ENCODE data around the gene DNAJB1.
"Not testable (repeated sequence)": the region's sequence is repeated elsewhere in the genome, so short reads cannot be mapped to it uniquely, and the experiment has no call there.

Gene DNAJB1

DNA sequence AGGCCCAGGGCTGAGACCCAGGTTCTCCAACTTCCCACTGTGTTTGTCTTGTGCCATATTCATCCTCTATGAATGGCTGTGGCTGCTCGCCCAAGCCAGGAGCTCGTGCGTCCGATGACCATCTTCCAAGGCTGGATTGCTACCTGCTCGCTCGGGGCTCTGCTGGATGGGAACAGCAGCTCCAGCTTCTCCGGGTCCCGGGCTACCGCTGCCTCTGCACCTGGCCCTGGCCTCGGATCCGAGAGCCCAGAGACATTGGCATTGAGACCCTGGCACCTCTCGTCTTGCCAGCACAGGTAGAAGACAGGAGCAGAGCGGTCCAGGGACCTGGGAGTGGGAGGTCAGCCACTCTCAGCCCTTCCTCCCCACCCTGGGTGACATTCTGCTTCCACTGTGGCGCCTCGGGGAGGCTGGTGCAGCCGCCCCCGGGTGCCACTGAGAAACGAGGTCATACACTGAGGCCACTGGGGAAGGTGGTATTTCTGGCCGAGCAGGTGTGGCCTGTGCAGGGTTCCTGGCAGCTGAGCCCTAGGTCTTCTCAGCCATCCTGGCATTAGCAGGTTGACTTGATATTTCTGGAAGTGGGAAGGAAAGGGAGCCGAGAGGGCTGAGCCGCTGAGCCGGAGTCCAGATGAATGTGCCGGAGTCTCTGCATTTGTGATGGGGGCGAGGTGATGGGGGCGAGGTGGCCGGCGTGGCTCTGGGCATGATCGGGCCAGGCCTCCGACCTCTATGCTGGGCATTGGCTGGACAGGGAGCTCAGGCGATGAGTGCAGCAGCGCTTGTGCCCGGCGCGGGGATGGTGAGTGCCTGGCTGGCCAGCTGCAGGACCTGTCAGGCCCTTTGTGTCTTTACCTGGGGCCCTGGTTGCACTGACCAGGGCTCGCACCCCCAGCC lies 35.1 kb upstream of the DNAJB1 start:
- DNase-seq (ENCODE audit: low spot score), result no peak

GRCh38 chr19:14552006-14552360 lies 33.8 kb upstream of the DNAJB1 start:
- not testable (repeated sequence) for DNase-seq (ENCODE audit: low spot score)

DNA sequence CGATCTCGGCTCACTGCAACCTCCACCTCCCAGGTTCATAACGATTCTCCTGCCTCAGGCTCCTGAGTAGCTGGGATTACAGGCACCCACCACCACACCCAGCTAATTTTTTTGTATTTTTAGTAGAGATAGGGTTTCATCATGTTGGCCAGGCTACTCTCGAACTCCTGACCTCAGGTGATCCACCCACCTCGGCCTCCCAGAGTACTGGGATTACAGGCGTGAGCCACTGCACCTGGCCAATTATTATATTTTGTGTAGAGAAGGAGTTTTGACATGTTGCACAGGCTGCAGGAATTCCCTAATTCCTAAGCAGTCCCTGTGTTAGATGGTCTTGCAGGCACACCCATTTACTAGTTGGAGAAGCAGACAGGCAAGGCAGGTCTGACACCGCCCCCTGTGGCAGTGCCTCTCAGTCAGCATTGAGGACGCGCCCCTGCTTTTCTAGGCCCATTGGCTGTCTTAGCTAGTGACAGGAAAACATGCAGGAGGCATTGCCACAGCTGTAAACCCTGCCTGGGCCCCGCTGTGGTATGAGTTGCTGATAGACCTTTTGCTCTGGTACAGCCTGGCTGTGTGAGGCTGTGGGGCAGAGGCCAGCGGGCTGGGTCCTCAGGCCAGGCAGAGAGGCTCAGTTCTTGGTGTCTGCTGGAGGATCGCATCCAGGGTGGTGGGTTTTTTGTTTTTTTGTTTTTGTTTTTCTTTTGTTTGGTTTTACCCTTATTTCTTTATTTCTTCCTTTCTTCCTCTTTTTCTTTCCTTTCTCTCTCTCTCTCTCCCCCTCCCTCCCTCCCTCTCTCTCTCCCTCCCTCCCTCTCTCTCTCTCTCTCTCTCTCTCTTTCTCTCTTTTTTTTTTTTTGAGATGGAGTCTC lies 33.2 kb upstream of the DNAJB1 start:
- not testable (repeated sequence) for DNase-seq (ENCODE audit: low spot score)

DNA sequence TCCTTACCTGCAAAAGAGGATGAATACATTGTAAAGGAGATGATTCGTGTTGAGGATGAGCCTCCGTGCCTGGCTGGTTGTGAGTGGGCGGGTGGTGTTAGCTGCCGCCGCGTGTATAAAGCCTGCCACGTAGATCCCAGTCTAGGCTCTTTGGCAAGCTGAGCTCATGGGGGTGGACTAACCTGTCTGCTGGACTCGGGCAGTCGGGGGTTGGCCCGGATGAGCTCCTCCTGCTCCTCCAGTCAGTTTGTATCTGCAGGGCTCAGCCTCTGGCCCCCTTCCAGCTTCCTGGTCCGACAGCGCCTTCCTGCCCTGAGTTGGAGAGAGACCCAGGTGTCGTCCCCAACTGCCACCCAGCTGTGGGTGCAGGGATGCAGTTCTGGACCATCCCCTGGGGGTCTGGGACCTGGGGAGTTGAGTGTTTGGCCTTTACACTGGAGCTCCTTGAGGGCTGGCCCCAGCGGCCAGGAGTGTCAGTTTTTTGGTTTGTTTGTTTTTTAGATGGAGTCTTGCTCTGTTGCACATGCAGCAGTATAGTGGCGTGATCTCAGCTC lies 32.1 kb upstream of the DNAJB1 start:
- DNase-seq (ENCODE audit: low spot score), result no peak

- no peak for DNase-seq (ENCODE audit: low spot score)
Observed at GRCh38 chr19:14545716-14546082, 27.5 kb upstream of the DNAJB1 start.

DNA sequence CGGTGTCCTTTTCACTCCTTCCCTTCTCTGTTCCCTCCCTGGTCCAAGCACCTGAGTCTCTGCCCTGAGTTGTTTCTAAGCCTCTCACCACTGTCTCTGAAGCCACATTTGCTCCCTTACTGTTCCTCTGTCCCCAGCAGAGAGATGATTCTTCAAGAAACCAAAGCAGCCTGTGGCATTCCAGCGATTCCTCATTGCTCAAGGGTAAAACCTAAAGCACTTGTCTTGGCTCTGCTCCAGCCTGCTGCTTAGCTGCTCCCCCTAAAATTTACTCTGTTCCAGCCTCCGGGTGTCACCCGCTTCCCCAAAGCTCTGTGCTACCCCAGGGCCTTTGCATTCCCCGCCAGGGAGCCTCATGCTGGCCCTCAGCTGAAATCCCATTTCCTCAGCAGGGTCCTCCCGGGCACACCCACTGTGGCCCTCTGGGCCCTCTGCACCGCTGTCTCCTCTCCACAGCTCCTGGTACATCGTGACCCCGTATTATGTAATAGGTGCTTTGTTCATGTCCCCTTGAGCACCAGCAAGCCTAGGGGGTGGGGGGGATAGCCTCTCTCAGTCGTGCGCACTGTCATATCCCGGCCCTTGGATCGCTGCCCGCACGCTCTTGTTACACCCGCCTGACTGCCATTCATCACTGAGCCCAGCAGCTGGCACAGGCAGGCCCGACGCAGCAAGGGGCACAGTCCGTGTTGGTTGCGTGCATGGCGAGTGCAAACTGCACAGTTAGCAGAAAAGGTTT lies 26.9 kb upstream of the DNAJB1 start:
- DNase-seq (ENCODE audit: low spot score), result no peak

GRCh38 chr19:14544047-14544446 lies 25.9 kb upstream of the DNAJB1 start:
- DNase-seq (ENCODE audit: low spot score), result no peak

GRCh38 chr19:14542711-14543328 lies 24.6 kb upstream of the DNAJB1 start:
- no peak for DNase-seq (ENCODE audit: low spot score)

- DNase-seq (ENCODE audit: low spot score), result not testable (repeated sequence)
Observed at GRCh38 chr19:14541979-14542378, 23.8 kb upstream of the DNAJB1 start.

GRCh38 chr19:14540741-14541525 lies 22.7 kb upstream of the DNAJB1 start:
- no peak for DNase-seq (ENCODE audit: low spot score)

- no peak for DNase-seq (ENCODE audit: low spot score)
Observed at GRCh38 chr19:14536926-14537692, 18.9 kb upstream of the DNAJB1 start.

DNA sequence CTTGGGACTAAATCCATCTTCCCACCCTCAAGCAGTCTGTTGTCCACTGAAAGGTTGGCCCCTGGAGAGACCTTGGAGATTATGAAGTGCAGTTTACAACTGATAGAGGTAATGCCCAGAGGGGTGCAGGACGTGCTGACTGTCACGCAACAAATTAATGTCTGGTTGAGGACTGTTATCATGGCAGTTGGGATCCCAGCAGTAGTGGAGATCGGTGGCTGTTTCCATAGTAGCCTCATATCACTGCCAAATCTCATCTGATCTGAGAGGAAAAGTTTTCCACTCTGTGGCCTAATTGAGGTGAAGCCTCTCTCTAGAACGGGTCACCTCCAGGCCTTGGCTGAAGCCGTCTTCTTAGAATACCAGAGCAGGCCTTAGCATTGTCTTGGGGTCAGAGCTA lies 15.3 kb upstream of the DNAJB1 start:
- DNase-seq (ENCODE audit: low spot score), result no peak

DNA sequence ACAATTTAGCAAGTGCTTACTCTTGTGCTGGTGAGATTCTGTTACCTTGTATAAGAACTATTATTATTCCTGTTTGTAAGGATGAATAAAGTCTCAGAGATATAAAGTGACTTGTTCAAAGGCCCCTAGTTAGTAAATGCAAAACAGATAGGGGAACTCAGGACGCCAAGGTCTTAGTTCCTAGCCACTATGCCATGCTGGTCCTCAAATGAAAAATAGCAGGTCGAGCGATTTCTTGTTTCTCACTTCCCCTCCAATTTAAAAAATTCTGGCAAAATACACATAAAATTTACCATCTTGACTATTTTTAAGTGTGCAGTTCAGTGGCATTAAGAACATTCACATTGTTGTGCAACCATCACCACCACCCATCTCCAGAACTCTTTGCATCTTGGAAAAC lies 12.3 kb upstream of the DNAJB1 start:
- DNase-seq (ENCODE audit: low spot score), result no peak

DNA sequence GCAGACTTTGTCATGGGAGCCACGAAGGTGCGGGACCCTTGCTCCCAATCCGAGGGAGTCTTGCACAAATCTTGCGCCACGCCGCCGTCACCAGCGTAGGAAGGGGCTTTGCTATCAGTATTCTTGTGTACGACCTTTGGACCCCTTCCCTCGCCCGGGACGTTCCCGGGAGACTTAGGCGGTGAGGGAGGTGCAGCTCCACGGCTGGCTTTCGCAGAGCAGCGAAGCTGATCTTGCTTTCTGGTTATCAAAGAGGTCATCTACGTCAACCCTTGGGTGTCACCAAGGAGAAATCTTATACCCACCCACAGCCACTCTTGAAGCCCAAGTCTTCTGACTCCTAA lies 11.8 kb upstream of the DNAJB1 start:
- no peak for DNase-seq (ENCODE audit: low spot score)

- peak; percentile 99 for DNase-seq (ENCODE audit: low spot score)
Observed at GRCh38 chr19:14529254-14530004, 11.2 kb upstream of the DNAJB1 start, which contains the start of gene TECR. TSS of gene TECR (plus strand) at chr19:14529594. CDS start at chr19:14529697, 103 bp downstream.

DNA sequence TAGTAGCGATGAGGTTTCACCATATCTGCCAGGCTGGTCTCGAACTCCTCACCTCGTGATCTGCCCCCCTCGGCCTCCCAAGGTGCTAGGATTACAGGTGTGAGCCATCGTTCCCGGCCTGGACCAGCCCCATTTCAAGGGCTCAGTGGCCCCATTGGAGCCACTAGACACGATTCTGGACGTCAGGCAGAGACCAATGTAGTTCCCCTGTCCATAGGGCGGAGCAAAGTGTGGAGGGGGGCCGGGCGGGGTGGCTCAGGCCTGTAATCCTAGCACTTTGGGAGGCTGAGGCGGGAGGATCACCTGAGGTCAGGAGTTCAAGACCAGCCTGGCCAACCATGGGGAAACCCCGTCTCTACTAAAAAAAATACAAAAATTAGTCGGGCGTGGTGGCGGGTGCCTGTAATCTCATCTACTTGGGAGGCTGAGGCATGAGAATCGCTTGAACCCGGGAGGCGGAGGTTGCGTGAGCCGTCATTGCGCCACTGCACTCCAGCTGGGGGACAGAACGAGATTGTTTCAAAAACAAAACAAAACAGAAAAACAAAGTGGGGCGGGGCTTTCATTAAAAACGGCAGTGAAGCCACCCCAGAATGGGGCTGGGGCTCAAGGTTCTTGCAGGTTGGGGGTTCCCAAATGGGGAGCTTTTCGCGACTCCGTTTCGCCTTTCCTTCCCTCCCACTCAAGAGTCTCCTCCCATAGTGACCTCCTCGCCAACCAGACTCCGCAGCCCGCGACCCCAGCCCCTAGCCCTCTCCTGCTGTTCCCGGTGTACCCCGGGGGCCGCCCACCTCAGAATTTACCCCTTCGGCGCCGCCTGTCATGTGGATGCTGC lies 10.4 kb upstream of the DNAJB1 start:
- no peak for DNase-seq (ENCODE audit: low spot score)

DNA sequence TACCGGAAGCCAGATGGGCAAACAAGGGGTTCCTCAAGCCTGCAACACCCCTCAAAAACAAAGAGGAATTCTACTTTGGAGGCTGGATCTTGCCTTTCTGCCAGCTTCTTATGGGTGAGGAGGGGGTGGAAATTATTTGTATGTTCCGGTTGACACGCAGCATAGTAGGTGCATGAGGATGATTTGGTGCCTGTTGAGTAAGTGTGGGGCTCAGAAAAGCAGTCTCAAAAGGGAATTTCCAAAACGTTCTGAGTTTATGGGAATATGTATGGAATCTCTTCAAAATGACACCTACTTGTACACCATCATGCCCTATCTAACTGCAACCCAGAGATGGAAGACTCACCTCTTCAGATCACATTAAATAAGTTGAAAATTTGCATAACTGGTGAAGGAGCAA lies 8.2 kb upstream of the DNAJB1 start:
- no peak for DNase-seq (ENCODE audit: low spot score)

DNA sequence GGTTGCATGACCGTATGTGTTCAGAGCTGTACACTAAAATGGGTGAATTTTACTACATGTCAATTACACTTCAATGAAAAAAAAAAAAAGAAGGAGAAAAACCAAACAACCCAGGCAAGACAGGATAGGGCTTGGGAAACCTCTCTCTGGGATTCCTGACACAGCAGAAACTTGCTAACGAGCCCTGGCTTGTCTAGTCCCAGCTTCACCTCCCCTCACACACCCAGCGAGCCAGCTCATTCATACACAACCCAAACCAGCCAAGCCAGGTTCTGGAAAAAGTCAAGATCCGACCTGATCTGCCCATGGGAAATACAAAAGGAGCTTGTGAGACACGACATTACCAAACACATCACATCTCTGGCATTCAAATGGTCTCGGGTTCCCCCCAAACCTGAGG lies 7.5 kb upstream of the DNAJB1 start:
- no peak for DNase-seq (ENCODE audit: low spot score)

All from left forelimb (tissue), 1 donor.